OCI-LY3 (cell line): Measurements from ENCODE around the gene CROCC2.

Experiments
- H2AFZ ChIP-seq: fragments of 200-600, 300-600 bp; shearing (Covaris generic); 2 replicates; pipeline ENCODE4 v1.6.0; 2014; ENCODE audit warnings: antibody characterized with exemption, low read depth, low read length
- H3K27ac ChIP-seq: fragments of 200-600, 300-600 bp; sonication (generic); 2 replicates; pipeline ENCODE4 v1.5.1; 2014; ENCODE audit warnings: mild to moderate bottlenecking, low read length, moderate library complexity, mixed read lengths
- H3K27me3 ChIP-seq: fragments of 200-600, 300-600 bp; sonication (generic); 2 replicates; pipeline ENCODE4 v1.6.1; 2014; ENCODE audit warnings: low read depth, low read length, mixed read lengths
- H3K36me3 ChIP-seq: fragments of 200-600, 300-600 bp; sonication (generic); replicated peaks from 2 replicates; pipeline ENCODE3; 2014; ENCODE audit warnings: low read depth, low read length, mixed read lengths
- H3K4me1 ChIP-seq: fragments of 300-600, 200-600 bp; sonication (generic); 2 replicates; pipeline ENCODE4 v1.6.1; 2014; ENCODE audit warnings: low read length, mixed read lengths
- H3K4me2 ChIP-seq: fragments of 200-600, 300-600 bp; sonication (generic); 2 replicates; pipeline ENCODE4 v1.6.1; 2014; ENCODE audit warnings: low read length, mixed read lengths
- H3K4me3 ChIP-seq: fragments of 300-600, 200-600 bp; sonication (generic); 2 replicates; pipeline ENCODE4 v1.5.1; 2014; ENCODE audit warnings: antibody characterized with exemption, mild to moderate bottlenecking, low read length, moderate library complexity
- H3K79me2 ChIP-seq: fragments of 300-600, 200-600 bp; shearing (Covaris generic); 2 replicates; pipeline ENCODE4 v1.6.1; 2014; ENCODE audit warnings: mild to moderate bottlenecking, low read length, mixed read lengths
- H3K9ac ChIP-seq: fragments of 300-600, 200-600 bp; shearing (Covaris generic); 2 replicates; pipeline ENCODE4 v1.6.0; 2014; ENCODE audit warnings: mild to moderate bottlenecking, low read length, moderate library complexity
- H3K9me3 ChIP-seq: fragments of 200-600, 300-600 bp; shearing (Covaris generic); 2 replicates; pipeline ENCODE4 v1.6.1; 2014; ENCODE audit warnings: low read length, mixed read lengths; ENCODE audit not compliant: insufficient read depth
- H4K20me1 ChIP-seq: fragments of 200-600, 300-600 bp; sonication (generic); 2 replicates; pipeline ENCODE4 v1.6.1; 2016; ENCODE audit warnings: low read length, mixed read lengths; ENCODE audit not compliant: insufficient read depth
- CTCF ChIP-seq: fragments of 200-600, 300-600 bp; sonication (generic); IDR thresholded peaks from 2 replicates; pipeline ENCODE4 v1.5.1; 2014; ENCODE audit warnings: antibody characterized with exemption, low read length, low read depth
- EZH2phosphoT487 ChIP-seq: fragments of 200-600 bp; shearing (Covaris generic); IDR thresholded peaks from 2 replicates; pipeline ENCODE4 v1.6.1; 2018; ENCODE audit warnings: antibody characterized with exemption, mixed run types, low read depth

CROCC2 gene

GRCh38 chr2:240935103-240935876 is 29.2 kb downstream of the CROCC2 start:
- Histone ChIP-seq H4K20me1 (no peaks in the 10 kb centered on the region), H2AFZ (no peak overlapping the region), H3K36me3 (no peaks in the 10 kb centered on the region), H3K9ac (no peak overlapping the region), H3K4me2 (no peak overlapping the region), H3K9me3 (no peaks in the 10 kb centered on the region), H3K4me3 (no peak overlapping the region), H3K4me1 (no peaks in the 10 kb centered on the region), H3K79me2 (no peaks in the 10 kb centered on the region), H3K27me3 (peaks cover 5% of the 10 kb centered on the region; the same call in 1 of the 2 replicates), H3K27ac (no peak overlapping the region)
- TF ChIP-seq EZH2phosphoT487, result no peak
- TF ChIP-seq CTCF, result no peak

DNA sequence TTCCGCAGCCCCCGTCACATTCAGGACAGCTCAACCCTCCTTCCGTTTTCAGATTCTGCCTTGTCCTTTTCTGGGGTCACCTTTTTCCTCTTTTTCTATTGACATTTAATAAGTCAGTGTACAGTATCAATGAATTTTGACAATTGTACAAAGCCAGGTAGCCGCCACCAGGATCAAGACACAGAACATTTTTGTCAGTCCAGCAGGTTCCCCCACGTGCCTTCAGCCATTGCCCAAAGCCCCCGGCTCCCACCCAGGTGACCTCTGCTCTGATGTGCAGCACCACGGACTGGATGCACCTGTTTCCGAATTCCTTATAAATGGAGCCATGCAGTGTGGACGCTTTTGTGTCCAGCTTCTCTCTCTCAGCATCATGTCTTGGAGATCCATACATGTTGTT is 30.0 kb downstream of the CROCC2 start:
- Histone ChIP-seq H3K4me3 (no peak overlapping the region), H3K27me3 (peaks cover 5% of the 10 kb centered on the region; the same call in 1 of the 2 replicates)
- no peak for TF ChIP-seq CTCF

GRCh38 chr2:240946046-240946445 is 39.9 kb downstream of the CROCC2 start:
- H3K27ac ChIP-seq, result no peak overlapping the region
- no peaks in the 10 kb centered on the region for H3K4me1 ChIP-seq
- H3K4me2 ChIP-seq, result no peak overlapping the region
- no peaks in the 10 kb centered on the region for H3K79me2 ChIP-seq
- no peak overlapping the region for H2AFZ ChIP-seq
- H3K4me3 ChIP-seq, result no peak overlapping the region
- no peaks in the 10 kb centered on the region for H3K9me3 ChIP-seq
- no peaks in the 10 kb centered on the region for H4K20me1 ChIP-seq
- H3K27me3 ChIP-seq, result 0 out of 2 replicates have a peak, but pooled peaks cover 5% of the 10 kb centered on the region
- H3K9ac ChIP-seq, result no peak overlapping the region
- TF ChIP-seq CTCF (no peak), EZH2phosphoT487 (no peak)
- H3K36me3 ChIP-seq, result no peaks in the 10 kb centered on the region

More for the DNA sequence above, 30.0 kb downstream of the CROCC2 start:
- Histone ChIP-seq H2AFZ (no peak overlapping the region), H3K9ac (no peak overlapping the region), H4K20me1 (no peaks in the 10 kb centered on the region), H3K9me3 (no peaks in the 10 kb centered on the region), H3K4me2 (no peak overlapping the region), H3K4me1 (no peaks in the 10 kb centered on the region), H3K36me3 (no peaks in the 10 kb centered on the region), H3K27ac (no peak overlapping the region), H3K79me2 (no peaks in the 10 kb centered on the region)

GRCh38 chr2:240946654-240947053 is 40.5 kb downstream of the CROCC2 start:
- H3K9ac ChIP-seq, result no peak overlapping the region
- no peak overlapping the region for H3K4me3 ChIP-seq
- no peaks in the 10 kb centered on the region for H3K79me2 ChIP-seq
- no peak overlapping the region for H2AFZ ChIP-seq
- H3K9me3 ChIP-seq, result no peaks in the 10 kb centered on the region
- H4K20me1 ChIP-seq, result no peaks in the 10 kb centered on the region
- peaks cover 5% of the 10 kb centered on the region; the same call in 1 of the 2 replicates for H3K27me3 ChIP-seq
- H3K36me3 ChIP-seq, result no peaks in the 10 kb centered on the region
- no peak overlapping the region for H3K27ac ChIP-seq
- TF ChIP-seq EZH2phosphoT487 (no peak), CTCF (no peak)
- no peak overlapping the region for H3K4me2 ChIP-seq
- H3K4me1 ChIP-seq, result no peaks in the 10 kb centered on the region
